DND-41 (cell line): ENCODE measurements around the gene ARL2BP.

Experiments
- ATAC-seq: fragments of 200-7000 bp; cut with Tn5 transposase; 3 replicates; pipeline ENCODE4 v1.9.1; 2021; ENCODE audit warnings: low read depth; ENCODE audit not compliant: insufficient read depth
- DNase-seq: peaks from one replicate; pipeline ENCODE4 v3.0.0-alpha.2; 2020
- H2AFZ ChIP-seq: 2 replicates; pipeline ENCODE4 v1.6.0; 2012; ENCODE audit warnings: low read depth, low read length
- H3K27ac ChIP-seq: 2 replicates; pipeline ENCODE4 v1.5.1; 2012; ENCODE audit warnings: low read length, inconsistent platforms
- H3K27me3 ChIP-seq: fragments of 200-600 bp; sonication (generic); 2 replicates; pipeline ENCODE4 v1.6.0; 2012; ENCODE audit warnings: low read length, mild to moderate bottlenecking, inconsistent platforms; ENCODE audit not compliant: insufficient read depth, poor library complexity
- H3K36me3 ChIP-seq: 2 replicates; pipeline ENCODE4 v1.5.1; 2012; ENCODE audit warnings: low read length, inconsistent platforms; ENCODE audit not compliant: insufficient read depth
- H3K4me1 ChIP-seq: 2 replicates; pipeline ENCODE4 v1.5.1; 2012; ENCODE audit warnings: mild to moderate bottlenecking, low read length; ENCODE audit not compliant: insufficient read depth
- H3K4me2 ChIP-seq: 2 replicates; pipeline ENCODE4 v1.6.0; 2012; ENCODE audit warnings: mild to moderate bottlenecking, moderate library complexity, low read length, inconsistent platforms; ENCODE audit not compliant: insufficient read depth
- H3K4me3 ChIP-seq, 2 experiments: fragments of 200-600 bp in 1 of 2; shearing (Covaris generic) in 1 of 2; 2 replicates each; pipeline ENCODE4 v1.5.1; 2012 to 2016; ENCODE audit warnings: inconsistent platforms in 2 of 2, low read length in 2 of 2, mild to moderate bottlenecking in 2 of 2, low read depth in 1 of 2, moderate library complexity in 1 of 2
- H3K79me2 ChIP-seq: 2 replicates; pipeline ENCODE4 v1.6.0; 2012; ENCODE audit warnings: low read length, inconsistent platforms; ENCODE audit not compliant: insufficient read depth
- H3K9ac ChIP-seq: 2 replicates; pipeline ENCODE4 v1.6.0; 2012; ENCODE audit warnings: low read depth, mild to moderate bottlenecking, inconsistent platforms, low read length, moderate library complexity
- H3K9me3 ChIP-seq: 2 replicates; pipeline ENCODE4 v1.5.1; 2012; ENCODE audit warnings: low read length, moderate library complexity, mild to moderate bottlenecking, inconsistent platforms; ENCODE audit not compliant: insufficient read depth, severe bottlenecking
- H4K20me1 ChIP-seq: 2 replicates; pipeline ENCODE4 v1.6.0; 2012; ENCODE audit warnings: low read length; ENCODE audit not compliant: insufficient read depth
- EZH2 ChIP-seq: IDR thresholded peaks from 3 replicates; pipeline ENCODE4 v1.6.1; 2012; ENCODE audit warnings: borderline replicate concordance, low read depth, mild to moderate bottlenecking, moderate library complexity, low read length, inconsistent platforms; ENCODE audit not compliant: severe bottlenecking
- TF ChIP-seq, protein P1 (sequence below): IDR thresholded peaks from 2 replicates; pipeline ENCODE4 v1.5.1; 2012; ENCODE audit warnings: borderline replicate concordance, low read length, moderate library complexity, mild to moderate bottlenecking; ENCODE audit not compliant: poor library complexity, severe bottlenecking; ENCODE audit errors: extremely low read depth

Gene ARL2BP

DNA sequence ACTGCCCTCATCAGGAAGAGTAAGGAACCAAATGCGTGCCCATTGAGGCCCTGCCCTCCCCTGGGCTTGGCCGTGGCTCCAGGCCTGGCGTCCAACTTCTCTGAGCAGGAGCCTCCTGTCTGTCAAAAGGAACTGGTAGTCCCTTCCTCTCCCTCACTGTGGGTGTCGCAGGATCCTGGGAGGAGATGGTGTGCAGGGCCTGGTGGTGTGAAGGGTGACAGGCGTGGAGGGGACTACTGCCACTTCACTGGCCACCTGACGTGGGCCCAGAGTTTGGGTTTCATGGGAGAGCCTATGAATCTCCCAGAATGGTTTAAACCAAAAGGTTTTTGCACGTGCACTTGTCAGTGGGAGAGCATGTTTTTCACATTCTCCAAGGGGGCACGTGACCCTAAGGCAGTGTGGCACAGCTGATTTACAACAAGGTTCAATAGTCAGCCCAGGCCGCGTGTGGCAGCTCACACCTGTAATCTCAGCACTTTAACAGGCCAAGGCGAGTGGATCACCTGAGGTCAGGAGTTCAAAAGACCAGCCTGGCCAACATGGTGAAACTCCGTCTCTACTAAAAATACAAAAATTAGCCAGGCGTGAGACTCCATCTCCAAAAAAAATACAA is 12.5 kb downstream of the ARL2BP start:
- no peak for TF ChIP-seq EZH2
- TF ChIP-seq, protein P1, sequence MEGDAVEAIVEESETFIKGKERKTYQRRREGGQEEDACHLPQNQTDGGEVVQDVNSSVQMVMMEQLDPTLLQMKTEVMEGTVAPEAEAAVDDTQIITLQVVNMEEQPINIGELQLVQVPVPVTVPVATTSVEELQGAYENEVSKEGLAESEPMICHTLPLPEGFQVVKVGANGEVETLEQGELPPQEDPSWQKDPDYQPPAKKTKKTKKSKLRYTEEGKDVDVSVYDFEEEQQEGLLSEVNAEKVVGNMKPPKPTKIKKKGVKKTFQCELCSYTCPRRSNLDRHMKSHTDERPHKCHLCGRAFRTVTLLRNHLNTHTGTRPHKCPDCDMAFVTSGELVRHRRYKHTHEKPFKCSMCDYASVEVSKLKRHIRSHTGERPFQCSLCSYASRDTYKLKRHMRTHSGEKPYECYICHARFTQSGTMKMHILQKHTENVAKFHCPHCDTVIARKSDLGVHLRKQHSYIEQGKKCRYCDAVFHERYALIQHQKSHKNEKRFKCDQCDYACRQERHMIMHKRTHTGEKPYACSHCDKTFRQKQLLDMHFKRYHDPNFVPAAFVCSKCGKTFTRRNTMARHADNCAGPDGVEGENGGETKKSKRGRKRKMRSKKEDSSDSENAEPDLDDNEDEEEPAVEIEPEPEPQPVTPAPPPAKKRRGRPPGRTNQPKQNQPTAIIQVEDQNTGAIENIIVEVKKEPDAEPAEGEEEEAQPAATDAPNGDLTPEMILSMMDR, result no peak
- H3K9ac ChIP-seq, result no peak overlapping the region
- no peaks in the 10 kb centered on the region for H3K79me2 ChIP-seq
- H3K9me3 ChIP-seq, result no peaks in the 10 kb centered on the region
- H3K27ac ChIP-seq, result no peak overlapping the region
- no peak overlapping the region for H3K4me2 ChIP-seq
- no peak overlapping the region for H3K4me3 ChIP-seq
- H3K36me3 ChIP-seq, result peaks cover 9% of the 10 kb centered on the region
- no peak overlapping the region for H2AFZ ChIP-seq
- no peaks in the 10 kb centered on the region for H4K20me1 ChIP-seq
- DNase-seq, result no peak
- no peak for ATAC-seq
- H3K4me1 ChIP-seq, result peaks cover 2% of the 10 kb centered on the region; the same call in 1 of the 2 replicates
- no peaks in the 10 kb centered on the region for H3K27me3 ChIP-seq

- TF ChIP-seq EZH2, result no peak
- TF ChIP-seq, protein P1, result no peak
- H3K9ac ChIP-seq, result no peak overlapping the region
- no peaks in the 10 kb centered on the region for H3K79me2 ChIP-seq
- H2AFZ ChIP-seq, result no peak overlapping the region
- H3K27me3 ChIP-seq, result no peaks in the 10 kb centered on the region
- peaks cover 2% of the 10 kb centered on the region; the same call in 1 of the 2 replicates for H3K4me1 ChIP-seq
- ATAC-seq (no peak), DNase-seq (no peak)
- no peak overlapping the region for H3K27ac ChIP-seq
- no peaks in the 10 kb centered on the region for H3K9me3 ChIP-seq
- H4K20me1 ChIP-seq, result no peaks in the 10 kb centered on the region
- H3K4me2 ChIP-seq, result no peak overlapping the region
- H3K4me3 ChIP-seq, result no peak overlapping the region
- H3K36me3 ChIP-seq, result 0 out of 2 replicates have a peak, but pooled peaks cover under 1% of the 10 kb centered on the region
These were observed 13.3 kb downstream of the ARL2BP start for GRCh38 chr16:57258226-57258909.

- Histone ChIP-seq H3K79me2 (no peaks in the 10 kb centered on the region), H3K4me1 (peaks cover 2% of the 10 kb centered on the region; the same call in 1 of the 2 replicates), H2AFZ (no peak overlapping the region), H3K9me3 (no peaks in the 10 kb centered on the region), H3K4me3 (no peak overlapping the region), H3K36me3 (no peaks in the 10 kb centered on the region), H3K27me3 (no peaks in the 10 kb centered on the region), H3K9ac (no peak overlapping the region), H3K4me2 (no peak overlapping the region), H4K20me1 (no peaks in the 10 kb centered on the region), H3K27ac (no peak overlapping the region)
- TF ChIP-seq, protein P1, result no peak
- TF ChIP-seq EZH2, result no peak
- DNase-seq, result no peak
- ATAC-seq, result no peak
These were observed 13.9 kb downstream of the ARL2BP start for GRCh38 chr16:57258910-57259475.
